Stimulated activated naive CD8-positive, alpha-beta T cell treated with anti-CD3 and anti-CD28 coated beads, Interleukin-15, Interleukin-2, amounts not matched to agents 100 ng/mL and 50 ng/mL, for 24 hours (primary cell): ENCODE measurements around the gene VWA2.
"Not testable (repeated sequence)": the region's sequence is repeated elsewhere in the genome, so short reads cannot be mapped to it uniquely, and the experiment has no call there.

Source experiments
- H3K27ac Mint-ChIP-seq: one replicate; pipeline ENCODE4 v1.8.0; 2021; ENCODE audit warnings: mild to moderate bottlenecking, mixed read lengths
- H3K27me3 Mint-ChIP-seq: one replicate; pipeline ENCODE4 v1.8.0; 2021; ENCODE audit warnings: mixed read lengths
- H3K36me3 Mint-ChIP-seq: one replicate; pipeline ENCODE4 v1.8.0; 2021; ENCODE audit warnings: low read depth, mixed read lengths
- H3K4me1 Mint-ChIP-seq: one replicate; pipeline ENCODE4 v1.8.0; 2021; ENCODE audit warnings: low read depth, mixed read lengths
- H3K4me3 Mint-ChIP-seq: one replicate; pipeline ENCODE4 v1.8.0; 2021; ENCODE audit warnings: mild to moderate bottlenecking, mixed read lengths
- H3K9me3 Mint-ChIP-seq: one replicate; pipeline ENCODE4 v1.8.0; 2021; ENCODE audit warnings: mixed read lengths

Gene VWA2

DNA sequence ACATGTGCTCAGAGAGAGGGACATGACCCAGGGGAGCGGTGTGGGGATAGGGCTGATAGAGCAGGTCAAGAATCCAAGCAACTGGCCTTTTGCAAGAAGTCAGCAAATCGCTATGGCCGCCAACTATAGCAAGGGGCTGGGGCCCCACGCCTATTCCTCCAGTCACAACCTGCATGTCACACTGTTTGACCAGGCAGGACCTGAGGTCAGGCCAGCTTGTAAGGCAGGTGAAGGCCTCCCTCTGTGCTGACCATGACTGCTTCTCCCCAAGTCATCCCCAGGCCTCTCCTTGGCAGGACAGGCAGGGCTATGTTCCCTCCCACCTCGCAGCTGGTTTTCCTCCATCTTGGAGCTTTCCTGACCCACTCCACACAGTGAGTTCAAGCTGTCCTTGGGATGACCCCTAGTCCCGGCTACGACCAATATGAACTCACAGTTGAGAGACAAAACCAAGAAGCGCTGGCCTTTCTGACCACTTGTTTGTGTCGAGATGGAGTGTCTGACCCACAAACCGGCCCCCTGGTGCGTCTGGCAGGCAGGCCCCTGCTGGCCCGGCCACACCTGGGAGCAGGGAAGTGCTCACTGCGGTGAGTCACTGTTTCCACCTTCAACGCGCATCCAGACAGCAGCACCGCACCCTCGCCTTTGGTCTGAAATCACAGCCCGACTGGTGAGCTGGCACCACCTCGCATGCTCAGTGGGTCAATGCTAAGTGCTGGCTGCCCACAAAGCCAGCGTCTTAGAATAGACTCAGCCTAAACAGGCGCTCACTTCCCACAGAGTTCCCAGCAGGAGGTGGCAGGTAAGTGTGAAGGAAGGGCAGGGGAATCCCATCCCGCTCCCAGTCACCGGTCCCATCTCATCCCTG lies 81.4 kb downstream of the VWA2 start:
- no peaks in the 10 kb centered on the region for H3K27me3 Mint-ChIP-seq
- H3K36me3 Mint-ChIP-seq, result no peaks in the 10 kb centered on the region
- H3K27ac Mint-ChIP-seq, result no peak overlapping the region
- H3K4me3 Mint-ChIP-seq, result no peak overlapping the region
- no peaks in the 10 kb centered on the region for H3K4me1 Mint-ChIP-seq
- H3K9me3 Mint-ChIP-seq, result no peaks in the 10 kb centered on the region

DNA sequence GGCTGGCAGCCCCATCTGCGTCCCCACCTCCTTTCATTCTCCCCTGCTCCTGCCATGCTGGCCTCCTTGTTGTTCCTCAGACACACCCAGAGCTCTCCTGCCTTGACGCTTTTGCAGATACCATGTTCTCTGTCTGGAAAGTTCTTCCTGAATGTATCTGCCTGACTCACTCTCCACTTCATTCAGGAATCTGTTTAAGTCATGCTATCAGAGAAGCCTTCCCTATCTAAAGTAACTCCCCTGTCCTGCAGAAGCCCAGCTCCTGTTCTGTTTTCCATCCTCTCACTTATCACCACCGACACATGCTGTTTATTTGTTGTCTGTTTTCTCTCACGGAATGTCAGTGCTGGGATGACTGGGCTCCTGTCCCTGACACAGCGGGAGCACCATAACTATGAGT lies 83.3 kb downstream of the VWA2 start:
- H3K27me3 Mint-ChIP-seq, result no peaks in the 10 kb centered on the region
- no peak overlapping the region for H3K4me3 Mint-ChIP-seq
- no peaks in the 10 kb centered on the region for H3K9me3 Mint-ChIP-seq
- no peaks in the 10 kb centered on the region for H3K4me1 Mint-ChIP-seq
- H3K27ac Mint-ChIP-seq, result no peak overlapping the region
- H3K36me3 Mint-ChIP-seq, result no peaks in the 10 kb centered on the region

DNA sequence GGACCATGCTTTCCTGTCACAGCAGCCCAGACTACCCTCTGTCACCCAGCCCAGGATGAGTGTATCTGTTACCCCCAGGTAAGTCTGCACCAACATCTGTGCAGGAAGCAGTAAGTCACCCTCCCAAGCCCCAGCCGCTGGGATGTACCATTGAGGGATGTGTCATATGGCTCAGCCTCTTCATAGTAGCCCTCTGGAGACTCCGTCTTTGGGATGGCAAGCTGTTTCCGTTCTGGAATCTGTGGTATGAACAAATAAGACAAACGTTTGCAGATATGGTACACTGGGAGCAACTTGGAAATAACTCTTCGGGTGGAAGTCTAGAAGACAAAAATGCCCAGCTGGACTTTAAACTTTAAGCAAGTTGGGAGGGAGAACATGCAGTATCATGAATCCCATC lies 84.0 kb downstream of the VWA2 start:
- Mint-ChIP-seq H3K27ac (no peak overlapping the region), H3K36me3 (no peaks in the 10 kb centered on the region), H3K4me1 (no peaks in the 10 kb centered on the region), H3K4me3 (no peak overlapping the region), H3K9me3 (no peaks in the 10 kb centered on the region), H3K27me3 (no peaks in the 10 kb centered on the region)

DNA sequence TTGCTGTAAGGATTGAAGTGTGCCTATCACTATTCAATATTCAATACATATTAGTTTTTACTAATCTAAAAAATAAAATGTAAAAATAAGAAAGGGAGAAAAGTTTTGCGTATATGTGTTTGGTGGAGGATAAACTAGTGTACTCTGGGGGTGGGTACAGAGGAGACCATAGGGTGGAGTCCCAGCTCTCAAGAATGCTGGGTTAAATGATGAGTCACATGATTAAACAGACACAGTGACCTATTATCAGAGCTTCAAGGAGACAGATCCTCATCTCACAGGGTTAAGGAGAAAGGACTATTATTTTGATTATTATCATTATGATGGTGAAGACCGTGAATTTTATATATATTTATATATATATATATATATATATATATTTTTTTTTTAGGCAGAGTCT lies 87.7 kb downstream of the VWA2 start:
- no peak overlapping the region for H3K4me3 Mint-ChIP-seq
- no peak overlapping the region for H3K27ac Mint-ChIP-seq
- H3K4me1 Mint-ChIP-seq, result no peaks in the 10 kb centered on the region
- H3K36me3 Mint-ChIP-seq, result no peaks in the 10 kb centered on the region
- H3K27me3 Mint-ChIP-seq, result no peaks in the 10 kb centered on the region
- no peaks in the 10 kb centered on the region for H3K9me3 Mint-ChIP-seq

DNA sequence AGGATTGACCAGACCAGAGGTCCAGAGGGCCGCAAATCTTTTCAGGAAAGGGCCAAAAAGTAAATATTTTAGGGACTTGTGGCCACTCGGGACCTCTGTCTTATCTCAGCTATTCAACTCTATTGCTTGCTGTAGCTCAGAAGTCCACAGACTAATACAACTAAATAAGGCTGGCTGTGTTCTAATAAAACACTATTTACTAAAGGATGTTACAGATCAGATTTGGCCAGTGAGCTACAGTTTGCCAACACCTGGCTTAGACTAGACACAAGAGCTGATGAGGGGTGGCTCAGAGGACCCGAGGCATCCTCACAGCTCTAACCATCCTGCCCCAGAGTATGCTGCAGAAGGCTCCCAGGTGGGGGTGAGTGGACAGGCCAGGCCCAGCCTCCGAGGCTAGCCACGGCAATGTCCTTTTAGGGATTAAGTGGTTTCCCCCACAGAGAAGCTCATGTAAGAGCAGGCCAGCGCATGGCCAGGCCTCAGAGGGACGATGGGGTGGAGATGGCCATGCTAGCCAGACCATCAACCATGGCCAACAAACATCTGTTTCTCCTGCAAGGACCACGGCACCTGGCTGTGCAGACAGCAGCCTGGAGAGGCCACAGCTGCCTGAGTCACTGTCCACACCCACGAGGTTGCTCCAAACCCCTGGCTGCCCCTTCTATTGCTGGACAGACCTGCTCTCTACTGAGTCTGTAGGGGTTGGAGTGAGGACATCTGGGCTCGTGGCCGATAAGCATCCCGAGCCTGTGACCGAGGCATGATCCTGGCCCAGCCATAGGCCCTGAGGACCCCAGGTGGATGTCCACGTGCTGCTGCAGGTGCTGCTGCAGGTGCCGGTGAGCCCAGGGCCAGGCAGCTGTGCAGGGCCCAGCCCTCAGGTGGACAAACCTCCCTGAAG lies 88.7 kb downstream of the VWA2 start:
- Mint-ChIP-seq H3K4me1 (no peaks in the 10 kb centered on the region), H3K27ac (no peak overlapping the region), H3K9me3 (no peaks in the 10 kb centered on the region), H3K4me3 (no peak overlapping the region), H3K27me3 (no peaks in the 10 kb centered on the region), H3K36me3 (no peaks in the 10 kb centered on the region)

DNA sequence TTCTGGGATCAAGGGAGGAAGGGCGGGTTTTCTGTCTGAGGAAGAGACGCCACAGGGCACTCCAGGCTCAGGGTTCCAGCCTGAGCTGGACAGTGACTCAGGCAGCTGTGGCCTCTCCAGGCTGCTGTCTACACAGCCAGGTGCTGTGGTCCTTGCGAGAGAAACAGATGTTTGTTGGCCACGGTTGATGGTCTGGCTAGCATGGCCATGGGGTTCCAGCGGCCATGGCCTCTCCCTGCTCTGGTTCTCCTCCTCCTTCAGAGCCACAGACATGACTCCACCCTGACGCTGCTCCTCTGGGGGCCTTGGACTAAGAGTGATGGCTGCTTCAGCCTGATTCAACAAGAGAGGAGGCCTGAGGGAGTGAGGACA lies 89.4 kb downstream of the VWA2 start:
- Mint-ChIP-seq H3K27ac (no peak overlapping the region), H3K36me3 (no peaks in the 10 kb centered on the region), H3K9me3 (no peaks in the 10 kb centered on the region), H3K27me3 (no peaks in the 10 kb centered on the region), H3K4me3 (no peak overlapping the region), H3K4me1 (no peaks in the 10 kb centered on the region)

DNA sequence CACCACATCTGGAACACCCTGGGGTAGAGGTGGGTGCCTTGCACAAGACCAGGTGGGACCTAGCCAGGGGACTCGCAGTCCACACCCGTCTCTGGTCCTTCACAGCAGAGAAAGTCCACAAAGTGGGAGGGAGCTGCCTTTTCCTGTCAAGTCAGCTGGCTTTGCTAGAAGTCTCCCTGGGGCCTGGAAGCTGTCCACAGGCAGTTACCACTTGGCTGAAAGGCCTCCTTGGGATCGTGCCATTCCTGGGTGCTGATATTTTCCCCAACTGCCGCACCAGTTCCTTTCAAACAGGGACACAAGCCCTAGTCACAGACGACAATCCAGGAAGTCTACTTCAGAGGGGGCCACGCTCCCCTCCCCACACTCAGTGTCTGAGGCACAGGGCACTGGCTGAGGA lies 89.8 kb downstream of the VWA2 start:
- H3K27ac Mint-ChIP-seq, result no peak overlapping the region
- H3K27me3 Mint-ChIP-seq, result no peaks in the 10 kb centered on the region
- H3K36me3 Mint-ChIP-seq, result no peaks in the 10 kb centered on the region
- H3K4me1 Mint-ChIP-seq, result peaks cover 2% of the 10 kb centered on the region
- H3K9me3 Mint-ChIP-seq, result no peaks in the 10 kb centered on the region
- H3K4me3 Mint-ChIP-seq, result no peak overlapping the region

DNA sequence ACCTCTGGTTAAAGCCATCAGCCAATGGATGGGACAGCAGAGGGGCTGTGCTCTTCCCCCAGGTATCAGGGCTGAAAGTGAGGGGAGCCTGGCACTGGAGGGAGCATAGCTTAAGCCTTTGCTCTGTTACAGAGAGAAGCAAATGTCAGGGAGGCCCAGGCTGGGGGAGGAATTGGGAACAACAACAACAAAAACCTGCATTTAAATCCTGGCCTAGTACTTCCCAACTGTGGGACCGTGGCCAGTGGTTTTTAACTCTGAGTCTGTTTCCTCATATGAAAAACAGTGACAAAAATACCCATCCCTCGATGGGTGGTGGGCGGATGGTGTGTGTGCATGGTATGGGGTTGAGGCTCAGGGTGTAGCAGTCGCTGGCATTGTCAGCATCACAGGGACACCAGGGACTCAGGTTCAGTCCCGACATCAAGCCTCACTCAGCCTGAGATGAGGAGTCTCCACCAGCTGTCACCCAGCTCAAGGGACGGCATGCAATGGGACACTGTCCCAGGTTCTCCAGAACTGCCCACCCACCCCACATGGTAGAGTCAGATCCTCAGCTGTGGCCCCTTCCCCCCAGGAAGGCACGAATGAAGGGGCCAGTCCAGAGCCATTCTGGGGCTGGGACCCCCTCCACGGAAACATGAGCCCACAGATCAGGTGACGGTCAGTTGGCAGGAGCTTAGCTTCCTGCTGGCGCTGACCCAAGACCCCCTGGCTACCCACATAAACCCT lies 90.7 kb downstream of the VWA2 start:
- peaks cover 3% of the 10 kb centered on the region for H3K27me3 Mint-ChIP-seq
- peaks cover 11% of the 10 kb centered on the region for H3K4me1 Mint-ChIP-seq
- no peaks in the 10 kb centered on the region for H3K36me3 Mint-ChIP-seq
- no peaks in the 10 kb centered on the region for H3K9me3 Mint-ChIP-seq
- H3K4me3 Mint-ChIP-seq, result no peak overlapping the region
- H3K27ac Mint-ChIP-seq, result no peak overlapping the region

DNA sequence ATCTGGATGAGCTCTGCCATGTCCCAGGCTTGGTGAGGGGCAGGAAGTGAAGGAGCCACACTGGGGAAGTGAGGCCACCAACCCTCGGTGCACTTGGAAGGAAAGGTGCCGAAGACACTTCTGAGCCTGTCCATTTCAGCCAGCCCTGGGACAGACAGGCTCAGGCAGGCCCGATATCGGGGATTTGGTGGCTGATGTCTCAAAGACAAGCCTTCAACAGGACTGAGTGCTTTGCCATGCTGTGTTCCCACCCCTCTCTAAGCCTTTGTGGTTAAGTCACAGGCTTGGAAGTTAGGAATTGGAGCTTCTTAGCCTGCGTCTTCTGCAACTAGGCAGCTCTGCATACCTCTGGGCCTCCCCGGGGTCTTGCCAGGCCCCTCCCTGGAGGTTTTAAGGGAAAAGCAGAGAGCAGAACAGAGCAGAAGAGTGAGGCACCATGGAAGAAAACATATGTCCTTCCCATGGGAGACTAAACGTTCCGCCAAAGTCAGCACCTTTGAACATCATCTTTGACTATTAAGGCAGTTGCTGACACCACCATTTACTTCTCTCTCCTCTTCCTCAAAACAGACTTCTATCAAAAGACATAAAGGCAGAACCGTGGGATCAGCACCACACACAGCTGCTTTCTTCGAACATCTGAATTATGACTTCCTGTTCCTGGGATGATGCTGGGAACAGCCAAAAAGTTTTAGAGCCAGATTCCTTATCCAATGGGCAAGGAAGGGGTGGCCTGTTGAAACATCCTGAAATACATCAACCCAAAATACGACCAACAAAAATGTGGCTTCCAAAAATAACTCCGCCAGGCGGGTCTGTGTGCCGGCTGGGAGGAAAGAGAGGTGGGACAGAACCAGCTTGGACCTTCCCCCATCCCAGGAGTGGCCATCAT lies 93.5 kb downstream of the VWA2 start:
- H3K27ac Mint-ChIP-seq, result no peak overlapping the region
- no peaks in the 10 kb centered on the region for H3K36me3 Mint-ChIP-seq
- no peak overlapping the region for H3K4me3 Mint-ChIP-seq

DNA sequence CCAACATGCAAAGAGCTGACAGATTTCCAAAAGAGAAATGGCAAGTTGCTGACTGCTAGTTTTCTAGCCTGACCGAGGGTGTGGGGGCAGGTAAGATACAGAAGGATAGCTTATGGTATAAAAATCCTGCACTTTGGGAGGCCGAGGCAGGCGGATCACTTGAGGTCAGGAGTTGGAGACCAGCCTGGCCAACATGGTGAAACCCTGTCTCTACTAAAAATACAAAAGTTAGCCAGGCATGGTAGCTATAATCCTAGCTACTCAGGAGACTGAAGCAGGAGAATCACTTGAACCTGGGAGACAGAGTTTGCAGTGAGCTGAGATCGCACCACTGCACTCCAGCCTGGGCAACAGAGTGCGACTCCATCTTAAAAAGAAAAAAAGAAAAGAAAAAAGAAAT lies 94.4 kb downstream of the VWA2 start:
- H3K27ac Mint-ChIP-seq, H3K36me3 Mint-ChIP-seq, H3K4me3 Mint-ChIP-seq, H3K27me3 Mint-ChIP-seq, H3K9me3 Mint-ChIP-seq: not testable (repeated sequence)
- peaks cover 34% of the 10 kb centered on the region for H3K4me1 Mint-ChIP-seq

More for the DNA sequence above, 93.5 kb downstream of the VWA2 start:
- peaks cover 7% of the 10 kb centered on the region for H3K27me3 Mint-ChIP-seq
- H3K4me1 Mint-ChIP-seq, result peaks cover 27% of the 10 kb centered on the region
- no peaks in the 10 kb centered on the region for H3K9me3 Mint-ChIP-seq

DNA sequence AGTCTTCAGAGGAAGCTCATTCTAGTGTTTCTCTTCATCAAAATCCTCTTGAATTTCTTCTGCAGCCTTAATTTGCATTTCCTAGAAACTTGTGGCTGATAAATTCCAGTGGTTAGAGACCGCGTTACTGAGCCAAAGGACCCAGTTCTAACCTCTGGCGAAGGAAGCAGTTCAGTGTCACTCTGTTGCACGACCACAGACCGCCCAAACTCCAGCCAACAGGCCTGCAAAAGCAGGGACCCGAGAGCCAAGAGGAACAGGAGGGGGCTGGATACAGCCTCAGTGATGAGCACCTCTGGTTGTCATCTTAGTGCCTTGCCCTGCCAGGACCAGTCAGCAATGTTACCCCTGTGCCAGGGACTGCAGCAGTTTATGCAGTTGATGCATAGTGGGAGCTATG lies 95.2 kb downstream of the VWA2 start:
- no peak overlapping the region for H3K27ac Mint-ChIP-seq

DNA sequence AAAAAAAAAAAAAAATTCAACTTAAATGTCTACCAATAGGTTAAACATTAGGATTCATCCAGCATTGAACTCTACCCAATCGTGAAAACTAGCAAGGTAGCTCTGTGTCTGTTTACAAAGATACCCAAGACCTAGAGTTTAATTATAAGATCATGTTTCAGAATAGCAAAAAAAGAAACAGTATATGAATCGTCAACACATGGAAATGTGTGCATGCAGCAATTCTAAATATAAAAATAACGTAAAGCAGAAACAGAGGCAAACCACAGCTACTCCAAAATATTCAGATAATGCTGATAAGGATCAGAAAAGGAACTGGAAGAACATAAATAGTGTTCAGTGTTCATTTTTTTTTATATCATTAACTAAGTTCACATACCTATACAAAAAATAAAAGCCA lies 96.6 kb downstream of the VWA2 start:
- H3K4me3 Mint-ChIP-seq, result no peak overlapping the region
- H3K27ac Mint-ChIP-seq, result no peak overlapping the region
- H3K9me3 Mint-ChIP-seq, result no peaks in the 10 kb centered on the region
- H3K4me1 Mint-ChIP-seq, result peaks cover 34% of the 10 kb centered on the region
- H3K36me3 Mint-ChIP-seq, result no peaks in the 10 kb centered on the region
- H3K27me3 Mint-ChIP-seq, result peaks cover 7% of the 10 kb centered on the region

More for the DNA sequence above, 95.2 kb downstream of the VWA2 start:
- no peaks in the 10 kb centered on the region for H3K36me3 Mint-ChIP-seq
- H3K27me3 Mint-ChIP-seq, result peaks cover 7% of the 10 kb centered on the region
- H3K4me1 Mint-ChIP-seq, result peaks cover 34% of the 10 kb centered on the region
- no peak overlapping the region for H3K4me3 Mint-ChIP-seq
- no peaks in the 10 kb centered on the region for H3K9me3 Mint-ChIP-seq

DNA sequence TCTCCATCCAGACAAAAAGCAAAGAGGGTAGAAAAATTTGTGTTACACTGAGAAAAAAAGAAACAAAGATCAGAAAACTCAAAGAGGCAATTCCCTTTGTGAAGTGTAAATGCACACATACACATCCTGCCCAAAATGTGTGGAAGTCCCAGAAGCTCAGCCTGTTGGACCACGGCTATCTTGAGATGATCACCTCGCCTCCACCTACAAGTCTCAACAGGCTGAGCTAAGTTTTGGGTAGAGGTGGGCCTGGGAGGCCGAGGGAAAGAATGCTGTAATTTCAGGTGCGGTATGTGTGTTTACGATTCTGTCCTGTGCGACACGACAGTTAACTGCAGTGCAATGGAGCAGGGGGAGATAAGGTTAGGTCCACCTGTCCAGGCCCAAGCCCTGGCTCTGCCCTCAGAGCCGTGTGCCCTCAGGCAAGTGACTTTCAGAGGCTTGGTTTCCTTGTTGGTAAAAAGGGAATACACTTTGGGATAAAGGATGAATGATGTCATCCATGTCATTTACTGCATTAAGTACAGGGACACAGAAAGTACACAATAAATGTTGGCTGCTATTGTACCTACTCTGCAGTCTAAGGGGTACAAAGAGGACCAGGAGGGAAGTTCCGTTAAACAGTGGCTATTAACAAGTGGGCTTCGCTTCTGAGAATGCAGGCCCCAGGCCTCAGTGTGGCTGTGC lies 97.9 kb downstream of the VWA2 start:
- peak overlapping the region; percentile 65 for H3K27ac Mint-ChIP-seq

More for the DNA sequence above, 97.9 kb downstream of the VWA2 start:
- no peaks in the 10 kb centered on the region for H3K36me3 Mint-ChIP-seq
- no peak overlapping the region for H3K4me3 Mint-ChIP-seq
- H3K27me3 Mint-ChIP-seq, result peaks cover 7% of the 10 kb centered on the region
- H3K4me1 Mint-ChIP-seq, result peaks cover 34% of the 10 kb centered on the region
- H3K9me3 Mint-ChIP-seq, result no peaks in the 10 kb centered on the region
